CD14-positive monocyte (primary cell): ENCODE results near the gene ID1. TPM values are rescaled to one million over a fixed set of nuclear protein-coding genes. Genes with fewer than 3 reads are reported as not detected.
"Not testable (repeated sequence)": the region's sequence is repeated elsewhere in the genome, so short reads cannot be mapped to it uniquely, and the experiment has no call there.

Source experiments
- DNase-seq, 3 donors: peaks; one replicate each; pipeline ENCODE4 v3.0.0-alpha.2; 2011 to 2022
- H2AFZ ChIP-seq: 2 replicates; pipeline ENCODE4 v1.6.0; 2012; ENCODE audit warnings: mild to moderate bottlenecking, low read depth, low read length, inconsistent platforms; ENCODE audit not compliant: insufficient read depth, poor library complexity, severe bottlenecking
- H3K27ac ChIP-seq, 2 donors: 1 replicate in 1 of 2; 2 replicates in 1 of 2; pipeline ENCODE4 v1.5.1; 2012 to 2013; ENCODE audit warnings: low read length in 2 of 2, control low read depth in 1 of 2, inconsistent platforms in 1 of 2, low read depth in 1 of 2, mild to moderate bottlenecking in 1 of 2
- H3K27me3 ChIP-seq, 2 donors: one replicate each; pipeline versions ENCODE4 v1.6.0 to v1.6.1; 2011 to 2013; ENCODE audit warnings: low read length in 2 of 2; ENCODE audit not compliant: control insufficient read depth in 2 of 2, insufficient read depth in 2 of 2
- H3K36me3 ChIP-seq, 2 donors: replicated peaks in 1 of 2; 1 replicate in 1 of 2; 2 replicates in 1 of 2; pipeline versions ENCODE4 v1.5.1 to v1.6.1; 2012 to 2013; ENCODE audit warnings: low read length in 2 of 2, control low read depth in 1 of 2, inconsistent platforms in 1 of 2, mild to moderate bottlenecking in 1 of 2; ENCODE audit not compliant: insufficient read depth in 2 of 2, control insufficient read depth in 1 of 2
- H3K4me1 ChIP-seq, 2 donors: 1 replicate in 1 of 2; 2 replicates in 1 of 2; pipeline versions ENCODE4 v1.5.1 to v1.6.1; 2012 to 2013; ENCODE audit warnings: low read length in 2 of 2, control low read depth in 1 of 2, inconsistent platforms in 1 of 2, mild to moderate bottlenecking in 1 of 2, moderate library complexity in 1 of 2; ENCODE audit not compliant: insufficient read depth in 2 of 2, control insufficient read depth in 1 of 2
- H3K4me2 ChIP-seq: replicated peaks from 2 replicates; pipeline ENCODE3; 2012; ENCODE audit warnings: low read length, moderate library complexity, mild to moderate bottlenecking; ENCODE audit not compliant: poor library complexity, severe bottlenecking; ENCODE audit errors: extremely low read depth
- H3K4me3 ChIP-seq, 3 experiments: fragments of 200-600 bp in 1 of 3; sonication (generic) in 1 of 3; replicated peaks in 1 of 3; 1 replicate in 2 of 3; 2 replicates in 1 of 3; pipeline ENCODE4 v1.5.1; 2011 to 2013; ENCODE audit warnings: low read length in 3 of 3, mild to moderate bottlenecking in 3 of 3, control low read depth in 2 of 3, low read depth in 2 of 3, inconsistent platforms in 1 of 3, moderate library complexity in 1 of 3
- H3K79me2 ChIP-seq: 2 replicates; pipeline ENCODE4 v1.6.0; 2012; ENCODE audit warnings: mild to moderate bottlenecking, control low read depth, inconsistent platforms, low read length, moderate library complexity; ENCODE audit not compliant: insufficient read depth
- H3K9ac ChIP-seq: 2 replicates; pipeline ENCODE4 v1.6.0; 2017; ENCODE audit warnings: low read length, mild to moderate bottlenecking; ENCODE audit not compliant: insufficient read depth, poor library complexity, severe bottlenecking
- H3K9me3 ChIP-seq, 2 donors: replicated peaks in 1 of 2; 1 replicate in 1 of 2; 2 replicates in 1 of 2; pipeline versions ENCODE4 v1.5.1 to v1.6.1; 2012 to 2013; ENCODE audit warnings: low read length in 2 of 2, control low read depth in 1 of 2; ENCODE audit not compliant: control insufficient read depth in 1 of 2, insufficient read depth in 1 of 2
- H4K20me1 ChIP-seq: 2 replicates; pipeline ENCODE4 v1.6.0; 2012; ENCODE audit warnings: mild to moderate bottlenecking, low read length, control low read depth, moderate library complexity; ENCODE audit not compliant: insufficient read depth
- H3K27ac Mint-ChIP-seq, 7 donors: one replicate each; pipeline ENCODE4 v1.8.0; 2020; ENCODE audit warnings: mild to moderate bottlenecking in 7 of 7, mixed read lengths in 7 of 7, moderate library complexity in 6 of 7, inconsistent platforms in 2 of 7
- H3K27me3 Mint-ChIP-seq, 3 donors: one replicate each; pipeline ENCODE4 v1.8.0; 2021 to 2022; ENCODE audit warnings: low read depth in 3 of 3, mild to moderate bottlenecking in 3 of 3, mixed read lengths in 3 of 3, moderate library complexity in 3 of 3, inconsistent platforms in 1 of 3
- H3K36me3 Mint-ChIP-seq, 2 donors: one replicate each; pipeline ENCODE4 v1.8.0; 2020; ENCODE audit warnings: mixed read lengths in 2 of 2, inconsistent platforms in 1 of 2, mild to moderate bottlenecking in 1 of 2
- H3K4me1 Mint-ChIP-seq: one replicate; pipeline ENCODE4 v1.8.0; 2020; ENCODE audit warnings: mild to moderate bottlenecking, mixed read lengths
- H3K4me3 Mint-ChIP-seq, 2 donors: one replicate each; pipeline ENCODE4 v1.8.0; 2020; ENCODE audit warnings: mild to moderate bottlenecking in 2 of 2, mixed read lengths in 2 of 2, moderate library complexity in 1 of 2
- H3K9me3 Mint-ChIP-seq, 7 donors: one replicate each; pipeline ENCODE4 v1.8.0; 2020 to 2022; ENCODE audit warnings: mixed read lengths in 7 of 7, mild to moderate bottlenecking in 6 of 7, moderate library complexity in 6 of 7, inconsistent platforms in 2 of 7
- WGBS: methylation state at CpG from one replicate; pipeline ENCODE4 v1.1.5; 2013; ENCODE audit warnings: missing lambda C conversion rate; ENCODE audit not compliant: insufficient coverage; 5-methylcytosine and 5-hydroxymethylcytosine counted together
- intact Hi-C, 2 donors: fragments of 100-400 bp; cut with micrococcal nuclease; formaldehyde crosslinking; loops; one replicate each; pipeline versions ENCODE4 v1.15.0 to v1.15.1; 2023
- polyA plus RNA-seq, 3 donors: library from polyadenylated mRNA; depleted of rRNA in 1 of 3; unstranded in 2 of 3; stranded (reverse) in 1 of 3; fragments of 300-500 nt in 2 of 3; fragments of >200 nt in 1 of 3; fragmentation: Illumina TruSeq in 2 of 3; gene quantifications; 1 replicate in 2 of 3; 2 replicates in 1 of 3; pipeline ENCODE4 v1.2.3, GENCODE V29; 2012 to 2021
- TF ChIP-seq, protein P1 (sequence below): fragments of 200-600 bp; IDR thresholded peaks from one replicate; pipeline ENCODE4 v1.8.0; 2022; ENCODE audit warnings: antibody characterized with exemption, mild to moderate bottlenecking

Gene ID1
- polyA plus RNA-seq, 3 donors, result 3.9 to 129 (median 12.5) TPM

DNA sequence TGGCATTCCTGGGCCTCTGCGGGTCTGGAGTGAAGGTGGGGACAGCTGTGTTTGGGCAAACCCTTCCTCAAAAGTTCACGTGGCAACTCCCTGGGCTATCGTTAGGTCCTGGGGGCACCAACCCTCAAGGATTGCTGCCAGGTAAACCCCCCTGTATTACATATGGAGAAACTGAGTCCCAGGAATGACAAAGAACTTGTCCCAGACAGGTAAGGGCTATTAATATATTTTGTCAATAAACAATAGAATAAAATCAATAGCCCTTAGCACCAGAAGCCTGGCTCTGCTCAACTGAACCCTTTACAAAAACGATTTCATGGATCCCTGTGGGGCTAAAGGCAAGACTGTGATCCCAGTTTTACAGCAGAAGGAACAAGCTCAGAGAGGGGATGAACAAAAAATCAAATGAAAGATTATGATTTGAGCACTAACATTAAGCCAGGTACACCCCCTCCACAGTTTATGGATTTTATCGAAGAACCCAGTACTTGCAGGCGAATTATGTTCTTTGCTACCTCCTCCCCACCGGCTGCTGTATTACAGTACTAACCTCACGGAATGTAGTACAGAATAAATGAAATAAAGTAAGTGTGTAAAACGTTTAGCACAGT, 2.7 kb downstream of the ID1 start:
- no peaks in the 10 kb centered on the region for H3K36me3 ChIP-seq
- peaks cover 63% of the 10 kb centered on the region for H3K4me1 Mint-ChIP-seq
- no peak for DNase-seq
- no peak overlapping the region for H2AFZ ChIP-seq
- peaks cover 26 to 45% (median 32%) of the 10 kb centered on the region in 3 donors for H3K27me3 Mint-ChIP-seq
- H3K9ac ChIP-seq, result no peak overlapping the region
- no peaks in the 10 kb centered on the region for H4K20me1 ChIP-seq
- H3K36me3 Mint-ChIP-seq, result peaks cover 4 to 5% of the 10 kb centered on the region in 2 donors
- H3K27ac ChIP-seq, result no peak overlapping the region
- peaks cover 8 to 34% of the 10 kb centered on the region in 2 donors for H3K27me3 ChIP-seq
- 59% methylated on average over 4 of the region's 9 CpGs for WGBS
- intact Hi-C loops, result loop anchor here in 1 of 2 donors (10.0 kb wide), 1 partner anchor 507 kb away; no protein-coding TSS in a partner anchor
- H3K9me3 Mint-ChIP-seq, result peaks cover 0 to 14% (median 2%) of the 10 kb centered on the region in 7 donors
- TF ChIP-seq, protein P1, sequence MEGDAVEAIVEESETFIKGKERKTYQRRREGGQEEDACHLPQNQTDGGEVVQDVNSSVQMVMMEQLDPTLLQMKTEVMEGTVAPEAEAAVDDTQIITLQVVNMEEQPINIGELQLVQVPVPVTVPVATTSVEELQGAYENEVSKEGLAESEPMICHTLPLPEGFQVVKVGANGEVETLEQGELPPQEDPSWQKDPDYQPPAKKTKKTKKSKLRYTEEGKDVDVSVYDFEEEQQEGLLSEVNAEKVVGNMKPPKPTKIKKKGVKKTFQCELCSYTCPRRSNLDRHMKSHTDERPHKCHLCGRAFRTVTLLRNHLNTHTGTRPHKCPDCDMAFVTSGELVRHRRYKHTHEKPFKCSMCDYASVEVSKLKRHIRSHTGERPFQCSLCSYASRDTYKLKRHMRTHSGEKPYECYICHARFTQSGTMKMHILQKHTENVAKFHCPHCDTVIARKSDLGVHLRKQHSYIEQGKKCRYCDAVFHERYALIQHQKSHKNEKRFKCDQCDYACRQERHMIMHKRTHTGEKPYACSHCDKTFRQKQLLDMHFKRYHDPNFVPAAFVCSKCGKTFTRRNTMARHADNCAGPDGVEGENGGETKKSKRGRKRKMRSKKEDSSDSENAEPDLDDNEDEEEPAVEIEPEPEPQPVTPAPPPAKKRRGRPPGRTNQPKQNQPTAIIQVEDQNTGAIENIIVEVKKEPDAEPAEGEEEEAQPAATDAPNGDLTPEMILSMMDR, result no peak
- no peaks in the 10 kb centered on the region for H3K9me3 ChIP-seq
- peaks cover 74 to 87% of the 10 kb centered on the region in 2 donors for H3K4me1 ChIP-seq
- no peak overlapping the region for H3K27ac Mint-ChIP-seq
- no peaks in the 10 kb centered on the region for H3K79me2 ChIP-seq
- peak overlapping the region in 1 of 2 donors; percentile 55 for H3K4me3 Mint-ChIP-seq
- peak overlapping the region; percentile 71 for H3K4me2 ChIP-seq
- H3K4me3 ChIP-seq, result peak overlapping the region in 1 of 3 experiments; percentile 64

DNA sequence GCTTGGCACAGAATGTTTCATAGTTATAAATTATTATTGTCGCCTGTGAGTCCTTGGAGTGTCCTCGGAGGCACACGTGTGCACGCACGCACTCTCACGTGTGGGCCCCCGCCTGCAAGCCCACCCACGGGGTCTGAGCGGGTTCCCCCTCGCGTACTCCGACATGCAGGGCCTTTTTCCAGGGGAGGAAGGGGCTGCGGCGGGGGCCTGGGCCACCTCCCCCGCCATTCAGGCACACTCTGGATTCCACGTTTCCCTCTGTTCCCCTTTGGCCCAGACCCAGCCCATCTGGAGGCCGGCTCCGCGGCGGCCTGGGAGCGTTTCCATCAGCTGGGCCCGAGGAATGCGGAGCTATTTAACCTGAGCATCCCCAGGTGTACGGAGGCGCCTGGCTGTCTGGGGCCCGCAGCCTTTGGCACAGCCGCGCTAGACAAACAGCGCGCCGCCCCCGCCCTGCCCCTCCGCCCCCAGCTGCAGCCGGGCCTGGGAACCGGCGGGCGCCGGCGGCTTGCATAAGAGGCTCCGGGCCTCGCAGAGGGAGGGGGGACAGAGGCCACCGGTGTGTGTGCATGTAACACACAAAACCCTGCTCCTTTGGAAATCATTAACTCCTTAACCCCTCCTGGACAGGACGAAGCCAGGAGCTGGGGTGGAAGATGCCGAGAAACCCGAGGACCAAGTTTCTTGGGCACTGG, 3.3 kb downstream of the ID1 start:
- H3K4me3 ChIP-seq, result peak overlapping the region in 1 of 3 experiments; percentile 64
- intact Hi-C loops, result loop anchor here in 1 of 2 donors (10.0 kb wide), 1 partner anchor 506 kb away; no protein-coding TSS in a partner anchor
- H3K27ac ChIP-seq, result no peak overlapping the region

DNA sequence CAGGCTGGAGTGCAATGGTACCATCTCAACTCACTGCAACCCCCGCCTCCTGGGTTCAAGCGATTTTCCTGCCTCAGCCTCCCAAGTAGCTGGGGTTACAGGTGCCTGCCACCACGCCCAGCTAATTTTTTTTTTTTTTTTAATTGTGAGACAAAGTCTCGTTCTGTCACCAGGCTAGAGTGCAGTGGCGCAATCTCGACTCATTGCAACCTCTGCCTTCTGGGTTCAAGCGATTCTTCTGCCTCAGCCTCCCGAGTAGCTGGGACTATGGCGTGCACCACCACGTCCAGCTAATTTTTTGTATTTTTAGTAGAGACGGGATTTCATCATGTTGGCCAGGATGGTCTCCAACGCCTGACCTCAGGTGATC, 7.2 kb downstream of the ID1 start:
- peak overlapping the region in 3 of 7 donors; percentile 55 to 87 (median 78) for H3K27ac Mint-ChIP-seq

More for the DNA sequence above, 3.3 kb downstream of the ID1 start:
- H3K4me1 Mint-ChIP-seq, result peaks cover 63% of the 10 kb centered on the region
- DNase-seq, result peak in 1 of 3 donors; percentile 30
- no peak overlapping the region for H3K9ac ChIP-seq
- peaks cover 8 to 34% of the 10 kb centered on the region in 2 donors for H3K27me3 ChIP-seq
- no peaks in the 10 kb centered on the region for H3K36me3 ChIP-seq
- H3K4me3 Mint-ChIP-seq, result peak overlapping the region; percentile 64 to 68
- TF ChIP-seq, protein P1, result no peak
- H3K79me2 ChIP-seq, result no peaks in the 10 kb centered on the region
- peak overlapping the region; percentile 71 for H3K4me2 ChIP-seq
- peak overlapping the region; percentile 79 for H2AFZ ChIP-seq
- H4K20me1 ChIP-seq, result no peaks in the 10 kb centered on the region
- peaks cover 72 to 83% of the 10 kb centered on the region in 2 donors for H3K4me1 ChIP-seq
- WGBS, result 17% methylated on average over 33 of the region's 45 CpGs
- H3K36me3 Mint-ChIP-seq, result peaks cover 4 to 5% of the 10 kb centered on the region in 2 donors
- H3K9me3 ChIP-seq, result no peaks in the 10 kb centered on the region
- H3K27me3 Mint-ChIP-seq, result peaks cover 26 to 43% (median 31%) of the 10 kb centered on the region in 3 donors
- H3K9me3 Mint-ChIP-seq, result peaks cover 0 to 14% (median 0%) of the 10 kb centered on the region in 7 donors
- no peak overlapping the region for H3K27ac Mint-ChIP-seq

More for the DNA sequence above, 7.2 kb downstream of the ID1 start:
- not testable (repeated sequence) for DNase-seq, H3K4me2 ChIP-seq, H3K9me3 Mint-ChIP-seq, H2AFZ ChIP-seq, H3K9me3 ChIP-seq, H3K36me3 ChIP-seq, H3K27ac ChIP-seq, H3K27me3 Mint-ChIP-seq, H3K4me3 Mint-ChIP-seq, H3K79me2 ChIP-seq, H3K9ac ChIP-seq, H3K36me3 Mint-ChIP-seq, H4K20me1 ChIP-seq
- intact Hi-C loops, result loop anchor here in 1 of 2 donors (2.0 kb wide), 1 partner anchor 49 kb away; no protein-coding TSS in a partner anchor
- Histone ChIP-seq H3K27me3 (peaks cover 0 to 11% of the 10 kb centered on the region in 2 donors), H3K4me1 (peaks cover 55 to 61% of the 10 kb centered on the region in 2 donors), H3K4me3 (peak overlapping the region in 1 of 3 experiments; percentile 32)
- 49% methylated on average over 8 of the region's 12 CpGs for WGBS
- H3K4me1 Mint-ChIP-seq, result peaks cover 44% of the 10 kb centered on the region
